DOHH2 (cell line): Measurements from ENCODE around the gene DRP2.

ENCODE experiments used
- EZH2phosphoT487 ChIP-seq: fragments of 200-600 bp; sonication (generic); IDR thresholded peaks from 2 replicates; pipeline ENCODE4 v1.6.1; 2017; ENCODE audit warnings: borderline replicate concordance, mild to moderate bottlenecking, antibody characterized with exemption, low read length, moderate library complexity, mixed read lengths
- TF ChIP-seq, protein P1 (sequence below): fragments of 200-600 bp; sonication (generic); IDR thresholded peaks from one replicate; pipeline ENCODE4 v1.5.1; 2014; ENCODE audit warnings: antibody characterized with exemption, mild to moderate bottlenecking, low read depth, low read length; ENCODE audit not compliant: poor library complexity, severe bottlenecking

DNA sequence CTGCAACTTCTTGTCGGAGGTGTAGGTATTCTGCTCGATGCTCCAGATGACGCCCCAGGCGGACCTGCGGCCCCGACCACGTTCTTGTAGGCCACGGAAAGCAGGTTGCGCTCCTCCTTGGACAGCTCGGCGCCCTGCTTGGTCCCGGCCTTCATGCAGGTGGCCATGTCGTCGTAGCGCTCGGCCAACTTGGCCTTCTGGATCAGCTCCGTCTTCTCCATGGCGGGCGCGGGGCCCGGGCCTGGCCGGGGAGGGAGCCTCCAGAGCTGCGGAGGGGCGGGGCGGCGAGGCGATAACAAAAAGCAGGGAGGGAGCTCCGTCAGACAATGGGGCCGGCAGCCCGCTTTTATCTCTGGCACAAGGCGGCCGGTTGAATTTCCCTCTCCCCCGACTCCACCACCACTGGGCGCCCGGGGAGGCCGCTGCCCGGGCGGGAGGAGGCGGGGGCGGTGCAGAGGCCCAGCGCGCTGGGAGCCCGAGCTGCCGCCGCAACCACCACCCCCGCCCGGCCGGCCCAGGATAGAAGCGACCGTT, 28.3 kb upstream of the DRP2 start:
- TF ChIP-seq, protein P1, sequence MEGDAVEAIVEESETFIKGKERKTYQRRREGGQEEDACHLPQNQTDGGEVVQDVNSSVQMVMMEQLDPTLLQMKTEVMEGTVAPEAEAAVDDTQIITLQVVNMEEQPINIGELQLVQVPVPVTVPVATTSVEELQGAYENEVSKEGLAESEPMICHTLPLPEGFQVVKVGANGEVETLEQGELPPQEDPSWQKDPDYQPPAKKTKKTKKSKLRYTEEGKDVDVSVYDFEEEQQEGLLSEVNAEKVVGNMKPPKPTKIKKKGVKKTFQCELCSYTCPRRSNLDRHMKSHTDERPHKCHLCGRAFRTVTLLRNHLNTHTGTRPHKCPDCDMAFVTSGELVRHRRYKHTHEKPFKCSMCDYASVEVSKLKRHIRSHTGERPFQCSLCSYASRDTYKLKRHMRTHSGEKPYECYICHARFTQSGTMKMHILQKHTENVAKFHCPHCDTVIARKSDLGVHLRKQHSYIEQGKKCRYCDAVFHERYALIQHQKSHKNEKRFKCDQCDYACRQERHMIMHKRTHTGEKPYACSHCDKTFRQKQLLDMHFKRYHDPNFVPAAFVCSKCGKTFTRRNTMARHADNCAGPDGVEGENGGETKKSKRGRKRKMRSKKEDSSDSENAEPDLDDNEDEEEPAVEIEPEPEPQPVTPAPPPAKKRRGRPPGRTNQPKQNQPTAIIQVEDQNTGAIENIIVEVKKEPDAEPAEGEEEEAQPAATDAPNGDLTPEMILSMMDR, result no peak
- no peak for TF ChIP-seq EZH2phosphoT487
